Rectal smooth muscle tissue (tissue), 1 donor: ENCODE measurements around the gene TTC3.

Source experiments
- H3K27ac ChIP-seq: one replicate; pipeline ENCODE4 v1.7.0; 2013; ENCODE audit warnings: low read depth, low read length, inconsistent platforms
- H3K27me3 ChIP-seq: one replicate; pipeline ENCODE4 v1.7.0; 2013; ENCODE audit warnings: low read length; ENCODE audit not compliant: control insufficient read depth, insufficient read depth
- H3K36me3 ChIP-seq: one replicate; pipeline ENCODE4 v1.7.0; 2013; ENCODE audit warnings: low read length; ENCODE audit not compliant: control insufficient read depth, insufficient read depth
- H3K4me1 ChIP-seq: one replicate; pipeline ENCODE4 v1.7.0; 2013; ENCODE audit warnings: low read length; ENCODE audit not compliant: control insufficient read depth, insufficient read depth
- H3K4me3 ChIP-seq: one replicate; pipeline ENCODE4 v1.7.0; 2013; ENCODE audit warnings: low read length
- H3K9ac ChIP-seq: one replicate; pipeline ENCODE4 v1.7.0; 2013; ENCODE audit warnings: low read length

Gene TTC3

DNA sequence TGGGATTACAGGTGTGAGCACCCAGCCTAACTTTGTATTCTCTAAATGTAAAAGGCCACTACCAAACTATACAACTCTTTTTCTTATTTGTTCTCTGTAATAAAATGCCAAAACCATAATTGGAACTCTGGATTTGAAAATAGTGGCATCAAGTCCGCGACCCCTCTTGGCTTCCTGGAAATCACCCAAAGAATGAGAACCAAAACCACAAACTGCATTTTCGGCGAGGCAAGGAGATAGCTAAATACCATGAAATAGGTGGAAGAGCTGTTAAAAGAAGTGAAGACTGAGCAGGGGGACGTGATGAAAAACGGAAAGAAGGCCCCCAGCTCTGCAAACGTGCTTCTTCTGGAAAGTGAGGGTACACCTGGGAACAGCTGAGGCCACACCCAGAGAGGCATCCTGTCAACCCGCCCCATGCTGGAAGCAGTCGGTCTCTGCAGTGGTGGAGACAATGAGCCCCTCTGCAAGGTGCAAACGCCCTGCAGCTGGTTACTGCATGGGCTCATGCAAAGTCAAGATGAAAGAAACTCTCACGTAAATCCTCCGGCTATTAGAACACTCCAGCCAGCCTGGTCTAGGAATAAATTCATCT lies 171.5 kb downstream of the TTC3 start:
- Histone ChIP-seq H3K9ac (no peak overlapping the region), H3K4me3 (no peak overlapping the region), H3K36me3 (no peaks in the 10 kb centered on the region), H3K27me3 (no peaks in the 10 kb centered on the region), H3K4me1 (no peaks in the 10 kb centered on the region), H3K27ac (no peak overlapping the region)

DNA sequence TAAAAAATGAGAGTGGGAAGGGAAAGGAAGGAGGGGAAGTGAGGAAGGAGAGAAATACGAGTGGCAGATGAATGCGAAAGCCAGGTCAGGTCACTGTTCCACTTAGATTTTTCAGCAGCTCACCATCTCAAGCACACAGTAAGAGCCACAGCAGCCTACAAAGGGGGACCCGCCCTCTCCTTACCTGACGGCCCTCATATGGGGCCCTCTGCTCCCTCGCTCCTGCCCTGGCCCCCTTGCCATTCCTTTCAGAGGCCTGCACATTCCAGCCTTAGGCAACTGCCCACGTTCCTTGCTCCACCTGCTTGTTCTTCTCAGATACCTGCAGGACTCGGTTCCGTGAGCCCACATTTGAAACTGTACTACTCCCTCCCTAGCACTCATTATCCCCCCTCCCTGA lies 172.1 kb downstream of the TTC3 start:
- Histone ChIP-seq H3K4me1 (no peaks in the 10 kb centered on the region), H3K27ac (no peak overlapping the region), H3K4me3 (no peak overlapping the region), H3K27me3 (no peaks in the 10 kb centered on the region), H3K36me3 (no peaks in the 10 kb centered on the region), H3K9ac (no peak overlapping the region)

DNA sequence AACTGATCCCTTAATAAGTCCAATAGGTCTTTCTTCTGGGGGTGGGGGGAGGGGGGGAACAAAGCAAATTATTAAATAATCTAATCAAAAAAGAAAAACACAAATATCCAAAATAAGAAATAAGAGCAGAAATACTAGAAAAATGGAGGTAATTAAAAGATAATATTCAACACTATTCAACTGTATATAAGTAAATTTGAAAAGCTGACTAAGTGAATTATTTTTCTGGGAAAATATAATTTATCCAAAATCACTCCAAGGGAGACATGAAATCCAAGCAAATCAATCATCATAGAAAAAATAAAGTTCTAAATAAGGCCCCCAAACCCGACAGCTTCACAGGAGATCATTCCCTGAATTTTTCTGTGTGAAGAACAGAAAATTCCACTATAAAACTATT lies 175.2 kb downstream of the TTC3 start:
- H3K27ac ChIP-seq, result no peak overlapping the region
- no peaks in the 10 kb centered on the region for H3K27me3 ChIP-seq
- no peaks in the 10 kb centered on the region for H3K4me1 ChIP-seq
- H3K9ac ChIP-seq, result no peak overlapping the region
- H3K36me3 ChIP-seq, result no peaks in the 10 kb centered on the region
- H3K4me3 ChIP-seq, result no peak overlapping the region

DNA sequence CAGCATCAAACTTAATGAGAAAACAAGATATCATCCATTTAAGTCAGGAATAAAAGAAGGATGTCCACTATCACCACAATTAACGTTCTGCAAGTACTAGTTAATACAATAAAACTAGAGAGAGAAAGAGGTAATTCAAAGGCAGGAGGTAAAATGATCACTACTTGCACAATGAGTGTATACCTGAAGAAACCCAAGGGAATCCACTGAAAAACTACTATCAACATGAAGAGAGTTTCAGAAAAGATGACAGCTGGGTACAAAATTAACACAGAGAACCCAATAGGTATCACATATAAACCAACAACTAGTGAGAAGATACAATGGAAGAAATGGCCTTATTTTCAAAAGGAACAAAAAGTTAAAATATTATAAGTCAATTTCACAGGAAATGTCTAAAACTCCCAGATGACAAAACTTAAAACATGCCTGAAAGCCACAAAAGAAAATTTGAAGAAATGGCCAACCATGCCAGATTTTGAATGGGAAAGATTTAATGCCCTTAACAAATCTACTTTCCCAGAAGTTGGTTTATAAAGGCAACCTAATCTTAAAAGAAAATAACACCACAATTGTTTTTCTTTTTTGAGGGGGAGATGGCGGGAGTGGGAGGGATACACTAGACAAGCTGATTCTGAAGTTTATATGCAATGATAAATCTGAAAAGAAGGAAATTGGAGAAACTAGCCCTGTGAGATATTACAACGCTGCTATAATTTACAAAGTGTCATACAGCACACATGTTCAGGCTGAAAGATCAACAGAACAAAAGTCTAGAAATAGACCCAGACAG lies 176.3 kb downstream of the TTC3 start:
- no peak overlapping the region for H3K4me3 ChIP-seq
- no peak overlapping the region for H3K9ac ChIP-seq
- H3K27ac ChIP-seq, result no peak overlapping the region
- H3K4me1 ChIP-seq, result no peaks in the 10 kb centered on the region
- no peaks in the 10 kb centered on the region for H3K36me3 ChIP-seq
- H3K27me3 ChIP-seq, result no peaks in the 10 kb centered on the region

DNA sequence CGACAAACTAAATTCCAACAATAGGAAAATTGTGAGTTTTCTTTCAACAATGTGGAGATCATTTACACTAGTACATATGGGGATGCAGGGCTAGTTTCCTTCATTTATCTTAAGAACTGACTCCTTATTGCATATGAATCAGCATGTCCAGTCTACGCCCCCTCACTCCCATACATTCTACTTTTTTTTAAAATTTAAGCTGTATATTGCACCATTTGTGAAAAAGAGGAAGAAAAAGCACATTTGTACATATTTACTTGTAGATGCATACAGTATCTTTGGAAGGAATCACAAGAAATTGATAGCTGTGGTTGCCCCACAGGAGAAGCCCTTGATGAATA lies 178.2 kb downstream of the TTC3 start:
- no peaks in the 10 kb centered on the region for H3K4me1 ChIP-seq
- no peak overlapping the region for H3K27ac ChIP-seq
- H3K36me3 ChIP-seq, result no peaks in the 10 kb centered on the region
- H3K27me3 ChIP-seq, result no peaks in the 10 kb centered on the region
- no peak overlapping the region for H3K4me3 ChIP-seq
- no peak overlapping the region for H3K9ac ChIP-seq
